Stimulated activated CD8-positive, alpha-beta memory T cell treated with anti-CD3 and anti-CD28 coated beads, Interleukin-7, amount 100 ng/mL, for 48 hours (primary cell): Measurements from ENCODE around the gene SEC16B.

Experiments used
- DNase-seq, 2 donors: peaks; one replicate each; pipeline ENCODE4 v3.0.0-alpha.2; 2020; ENCODE audit warnings: low read depth in 1 of 2; ENCODE audit errors: extremely low read depth in 1 of 2

Gene SEC16B

GRCh38 chr1:177978530-177978929 lies 8.7 kb upstream of the SEC16B start:
- DNase-seq = no peak

GRCh38 chr1:177977141-177977540 lies 7.3 kb upstream of the SEC16B start:
- DNase-seq = no peak

GRCh38 chr1:177976596-177976995 lies 6.7 kb upstream of the SEC16B start:
- no peak for DNase-seq

- no peak for DNase-seq
Observed at GRCh38 chr1:177975588-177976495, 6.0 kb upstream of the SEC16B start.

- DNase-seq = no peak
Observed at GRCh38 chr1:177973585-177973984, 3.7 kb upstream of the SEC16B start.

- no peak for DNase-seq
Observed at GRCh38 chr1:177969109-177969508, 749 bp downstream of the SEC16B start.

- DNase-seq = no peak
Observed at GRCh38 chr1:177966199-177966598, 3.7 kb downstream of the SEC16B start.

GRCh38 chr1:177965293-177965692 lies 4.6 kb downstream of the SEC16B start:
- DNase-seq = no peak

GRCh38 chr1:177964336-177964735 lies 5.5 kb downstream of the SEC16B start:
- DNase-seq = no peak

- DNase-seq = no peak
Observed at GRCh38 chr1:177960939-177961622, 8.8 kb downstream of the SEC16B start.

GRCh38 chr1:177959811-177960515 lies 9.9 kb downstream of the SEC16B start:
- DNase-seq = no peak

GRCh38 chr1:177958092-177958491 lies 11.8 kb downstream of the SEC16B start:
- DNase-seq = no peak

GRCh38 chr1:177954076-177954475 lies 15.8 kb downstream of the SEC16B start:
- DNase-seq = no peak

GRCh38 chr1:177953549-177953948 lies 16.3 kb downstream of the SEC16B start:
- DNase-seq = no peak

- DNase-seq = no peak
Observed at GRCh38 chr1:177952691-177953090, 17.2 kb downstream of the SEC16B start.

- DNase-seq = no peak
Observed at GRCh38 chr1:177952249-177952648, 17.6 kb downstream of the SEC16B start.

- DNase-seq = no peak
Observed at GRCh38 chr1:177950506-177950905, 19.4 kb downstream of the SEC16B start.

- no peak for DNase-seq
Observed at GRCh38 chr1:177948336-177948972, 21.4 kb downstream of the SEC16B start.

- DNase-seq = no peak
Observed at GRCh38 chr1:177947623-177948022, 22.2 kb downstream of the SEC16B start.

GRCh38 chr1:177945943-177946650 lies 23.8 kb downstream of the SEC16B start:
- peak in 1 of 2 donors; percentile 5 for DNase-seq
